ENCODE results near the gene C1QTNF1.

The C1QTNF1 gene, protein sequence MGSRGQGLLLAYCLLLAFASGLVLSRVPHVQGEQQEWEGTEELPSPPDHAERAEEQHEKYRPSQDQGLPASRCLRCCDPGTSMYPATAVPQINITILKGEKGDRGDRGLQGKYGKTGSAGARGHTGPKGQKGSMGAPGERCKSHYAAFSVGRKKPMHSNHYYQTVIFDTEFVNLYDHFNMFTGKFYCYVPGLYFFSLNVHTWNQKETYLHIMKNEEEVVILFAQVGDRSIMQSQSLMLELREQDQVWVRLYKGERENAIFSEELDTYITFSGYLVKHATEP

GRCh38 chr17:79023886-79024771 is at the start of gene C1QTNF1:
Gene C1QTNF1, plus strand, starts transcription at chr17:79024169. Its CDS starts 19,800 bp downstream, at chr17:79043969.
- DNase-seq (ENCODE audit: low read depth), result no peak

DNA sequence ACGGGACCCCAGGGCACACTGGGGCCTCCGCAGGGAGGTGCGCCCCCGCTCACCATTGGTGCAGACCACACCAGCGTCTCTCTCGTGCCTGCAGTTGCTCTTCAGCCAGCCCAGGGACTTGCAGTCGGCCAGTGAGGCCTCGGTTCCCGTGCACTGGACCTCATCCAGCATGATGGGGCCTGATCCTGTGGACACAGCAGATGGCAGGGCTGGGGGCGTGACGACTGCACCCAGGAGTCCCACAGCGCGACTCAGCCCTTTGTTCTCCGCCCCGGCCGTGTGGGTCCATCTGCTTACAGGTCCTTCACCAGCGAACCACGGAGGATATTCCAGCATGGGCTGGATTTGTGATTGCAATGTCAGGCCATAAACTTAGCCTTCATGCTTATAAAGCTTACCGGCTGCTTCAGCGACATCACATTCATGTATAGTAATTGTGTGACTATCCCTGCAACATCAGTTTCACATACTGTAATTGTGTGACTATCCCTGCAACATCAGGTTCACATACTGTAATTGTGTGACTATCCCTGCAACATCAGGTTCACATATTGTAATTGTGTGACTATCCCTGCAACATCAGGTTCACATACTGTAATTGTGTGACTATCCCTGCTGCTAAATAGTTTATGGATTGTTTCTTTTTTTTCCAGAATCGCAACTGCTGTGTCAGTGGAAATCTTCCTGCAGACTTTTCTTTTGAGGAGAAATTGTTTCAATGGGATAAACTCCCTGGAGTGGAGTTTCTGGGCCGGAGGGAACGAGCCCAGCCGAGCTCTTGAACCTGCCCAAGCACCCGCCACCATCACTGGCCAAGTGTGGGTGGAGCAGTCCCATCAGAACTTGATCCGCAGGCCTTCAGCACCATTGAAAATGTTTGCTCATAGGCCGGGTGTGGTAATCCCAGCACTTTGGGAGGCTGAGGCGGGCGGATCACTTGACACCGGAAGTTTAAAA is 49.1 kb upstream of the C1QTNF1 start:
- DNase-seq (ENCODE audit: low read depth), result no peak

GRCh38 chr17:78976907-78977680 is 46.9 kb upstream of the C1QTNF1 start:
- DNase-seq (ENCODE audit: low read depth), result no peak

DNA sequence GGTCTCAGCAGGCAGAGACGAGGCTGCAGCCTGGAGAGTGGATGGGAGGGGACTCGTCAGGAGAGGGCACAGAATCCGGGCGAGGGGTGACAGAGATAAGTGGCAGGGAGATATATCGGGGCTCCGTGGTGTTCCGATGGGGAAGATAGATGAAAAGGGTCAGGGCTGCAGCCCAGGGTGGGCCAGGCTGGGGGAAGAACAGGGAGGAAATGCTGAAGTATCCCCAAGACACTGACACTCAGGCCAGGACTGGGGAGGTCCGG is 46.4 kb upstream of the C1QTNF1 start:
- no peak for DNase-seq (ENCODE audit: low read depth)

DNA sequence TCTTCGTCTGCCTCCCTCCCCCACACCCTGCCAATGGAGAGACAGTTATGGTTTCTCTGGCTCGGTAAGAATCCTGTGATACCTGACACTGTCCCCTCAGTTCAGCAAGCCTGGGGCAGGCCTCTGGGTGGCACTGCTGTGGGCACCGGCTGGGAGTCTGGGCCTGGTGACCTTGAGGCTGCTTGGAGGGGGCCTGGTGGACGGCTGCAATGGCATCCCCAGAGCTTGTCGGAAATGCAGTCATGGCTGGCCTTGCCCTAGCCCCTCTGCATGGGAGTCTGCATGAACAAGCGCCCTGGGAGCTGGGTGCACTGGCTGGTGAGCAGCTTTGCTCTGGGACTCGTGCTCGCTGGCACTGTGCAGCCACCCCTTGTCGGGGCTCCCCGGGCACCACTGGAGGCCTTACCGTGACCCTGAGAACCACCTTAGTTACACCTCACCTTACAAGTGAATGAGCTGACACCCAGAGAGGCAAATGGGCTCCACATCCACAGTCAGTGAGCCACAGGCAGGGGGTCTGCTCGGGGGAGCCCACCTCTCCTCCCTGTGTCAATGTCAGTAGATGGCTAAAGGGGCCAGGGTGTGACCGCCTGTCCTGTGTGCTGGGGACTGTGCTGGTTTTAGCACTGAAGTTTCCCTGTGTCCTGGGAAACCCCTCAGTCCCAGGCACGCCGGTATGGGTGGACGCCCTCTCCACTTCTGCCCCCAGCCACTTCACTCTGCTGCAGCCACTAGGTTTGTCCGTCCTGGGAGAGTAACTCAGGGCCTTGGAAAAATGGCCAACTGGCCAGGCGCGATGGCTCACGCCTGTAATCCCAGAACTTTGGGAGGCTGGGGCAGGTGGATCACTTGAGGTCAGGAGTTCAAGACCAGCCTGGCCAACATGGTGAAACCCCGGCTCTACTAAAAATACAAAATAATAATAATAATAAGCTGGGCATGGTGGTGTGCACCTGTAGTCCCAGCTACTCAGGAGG is 45.7 kb upstream of the C1QTNF1 start:
- DNase-seq (ENCODE audit: low read depth), result no peak

- no peak for DNase-seq (ENCODE audit: low read depth)
These were observed 44.0 kb upstream of the C1QTNF1 start, which contains the start of gene LGALS3BP for GRCh38 chr17:78979780-78980623. Gene LGALS3BP, minus strand, starts transcription at chr17:78979923. Its CDS starts 2,732 bp downstream, at chr17:78977191.

DNA sequence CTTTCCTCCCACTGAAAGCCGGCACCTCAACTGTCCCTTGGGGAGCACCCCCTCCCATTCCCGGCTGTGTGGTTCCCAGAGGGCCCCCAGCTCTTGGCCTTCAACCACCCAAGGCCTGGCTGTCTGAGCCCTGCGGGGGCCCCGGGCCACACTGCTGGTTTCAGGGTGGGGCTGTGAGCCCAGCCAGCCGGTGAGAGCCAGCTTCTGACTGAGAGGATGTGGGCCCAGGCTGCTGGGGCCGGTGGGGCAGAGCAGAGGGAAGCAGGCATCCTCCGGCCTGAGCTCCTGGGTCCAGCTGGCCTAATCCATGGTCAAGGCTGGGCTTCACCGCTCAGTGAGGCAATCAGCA is 43.4 kb upstream of the C1QTNF1 start:
- no peak for DNase-seq (ENCODE audit: low read depth)

- DNase-seq (ENCODE audit: low read depth), result no peak
These were observed 42.7 kb upstream of the C1QTNF1 start for GRCh38 chr17:78981010-78981888.

- no peak for DNase-seq (ENCODE audit: low read depth)
These were observed 38.6 kb upstream of the C1QTNF1 start for GRCh38 chr17:78985395-78985794.

DNA sequence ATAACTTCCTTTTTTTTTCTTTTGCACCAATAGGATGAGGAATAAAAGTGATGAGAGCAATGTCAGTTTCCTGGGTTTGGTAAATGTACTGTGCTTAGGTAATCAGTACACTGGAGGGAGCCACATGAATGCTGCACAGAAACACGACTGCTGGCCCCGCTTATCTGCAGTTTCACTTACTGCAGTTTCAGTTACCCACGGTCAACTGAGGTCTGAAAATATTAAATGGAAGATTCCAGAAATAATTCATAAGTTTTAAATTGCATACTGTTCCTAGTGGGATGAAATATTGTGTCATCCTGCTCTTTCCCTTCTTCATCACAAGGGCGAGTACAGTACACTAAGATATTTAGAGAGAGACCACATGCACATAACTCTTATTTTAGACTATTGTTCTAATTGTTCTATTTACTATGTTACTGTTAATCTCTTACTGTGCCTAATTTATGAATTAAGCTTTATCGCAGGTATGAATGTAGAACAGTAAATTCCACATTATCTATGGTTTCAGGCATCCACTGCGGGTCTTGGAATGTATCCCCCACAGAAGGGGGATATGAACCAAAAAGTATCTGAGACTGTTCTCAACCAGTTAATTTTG is 37.8 kb upstream of the C1QTNF1 start:
- DNase-seq (ENCODE audit: low read depth), result no peak

DNA sequence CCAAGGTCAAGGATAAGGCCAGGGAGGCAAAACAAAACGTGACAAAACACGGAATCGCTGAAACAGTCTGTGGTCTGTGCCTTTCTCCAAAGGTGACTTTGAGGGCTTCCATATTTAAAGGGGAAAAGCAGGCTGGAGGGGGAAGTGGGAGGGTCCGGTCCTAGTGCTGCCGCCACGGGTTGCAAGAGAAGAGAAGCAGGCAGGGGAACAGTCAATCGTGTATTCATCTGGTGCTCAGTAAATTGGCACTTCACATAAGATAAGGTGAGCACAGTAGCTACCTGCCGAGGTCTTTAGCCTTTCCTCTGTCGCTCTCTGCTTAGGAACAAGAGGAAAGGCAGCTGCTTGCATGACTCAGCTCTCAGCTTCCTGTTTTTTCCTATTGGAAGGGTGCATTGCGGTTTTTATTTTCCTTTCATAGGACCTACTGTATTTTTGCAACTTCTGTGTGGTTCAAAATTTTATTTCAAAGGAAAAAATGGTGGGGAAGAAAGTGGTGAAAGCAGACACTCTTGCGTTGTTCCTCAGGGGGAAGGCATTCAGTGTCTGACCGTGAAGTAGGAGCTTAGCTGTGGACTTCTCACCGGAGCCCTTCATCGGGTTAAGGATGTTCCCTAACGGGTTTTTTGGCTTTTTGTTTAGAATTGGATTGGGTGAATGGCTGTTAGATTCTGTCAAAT is 37.2 kb upstream of the C1QTNF1 start:
- no peak for DNase-seq (ENCODE audit: low read depth)

- no peak for DNase-seq (ENCODE audit: low read depth)
These were observed 35.8 kb upstream of the C1QTNF1 start for GRCh38 chr17:78988152-78988551.

GRCh38 chr17:78990349-78991016 is 33.5 kb upstream of the C1QTNF1 start:
- DNase-seq (ENCODE audit: low read depth), result no peak

- DNase-seq (ENCODE audit: low read depth), result no peak
These were observed 32.8 kb upstream of the C1QTNF1 start for GRCh38 chr17:78991017-78991738.

GRCh38 chr17:78991906-78992532 is 31.9 kb upstream of the C1QTNF1 start:
- no peak for DNase-seq (ENCODE audit: low read depth)
